ENCODE results near the gene CPD.

DNA sequence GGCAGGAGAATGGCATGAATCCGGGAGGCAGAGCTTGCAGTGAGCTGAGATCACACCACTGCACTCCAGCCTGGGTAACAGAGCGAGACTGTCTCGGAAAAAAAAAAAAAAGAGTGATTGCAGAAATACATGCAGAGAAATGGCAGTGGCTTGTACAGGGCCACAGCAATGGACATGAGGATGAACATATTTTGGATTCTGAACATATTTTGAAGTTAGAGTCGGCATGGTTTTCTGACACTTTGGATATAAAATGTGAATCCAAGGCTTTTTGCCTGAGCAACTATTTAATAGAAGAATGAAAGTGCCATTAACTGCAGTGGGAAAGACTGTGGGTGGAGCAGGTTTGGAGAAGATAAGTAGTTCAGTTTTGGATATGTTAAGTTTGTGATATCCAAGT, 35.8 kb downstream of the CPD start:
- TF ChIP-seq GATA2 (IDR thresholded peaks at IDR 0.05; ENCODE audit: low read depth, low read length) (no peak), GATA3 (IDR thresholded peaks at IDR 0.05; ENCODE audit: low read depth, low read length) (no peak)
